Neural cell (in vitro differentiated cells): Measurements from ENCODE around the gene TMEM247.

Experiments used
- EZH2 ChIP-seq: fragments of 200-600, 300-800 bp; shearing (Covaris generic), sonication (generic); IDR thresholded peaks from 2 replicates; pipeline ENCODE4 v1.6.1; 2014; ENCODE audit warnings: antibody characterized with exemption, low read length, borderline replicate concordance, mild to moderate bottlenecking; ENCODE audit not compliant: insufficient read depth, poor library complexity, severe bottlenecking
- TF ChIP-seq, protein P1 (sequence below): IDR thresholded peaks from 2 replicates; pipeline ENCODE4 v1.6.1; 2012; ENCODE audit warnings: borderline replicate concordance

- TF ChIP-seq, protein P1, sequence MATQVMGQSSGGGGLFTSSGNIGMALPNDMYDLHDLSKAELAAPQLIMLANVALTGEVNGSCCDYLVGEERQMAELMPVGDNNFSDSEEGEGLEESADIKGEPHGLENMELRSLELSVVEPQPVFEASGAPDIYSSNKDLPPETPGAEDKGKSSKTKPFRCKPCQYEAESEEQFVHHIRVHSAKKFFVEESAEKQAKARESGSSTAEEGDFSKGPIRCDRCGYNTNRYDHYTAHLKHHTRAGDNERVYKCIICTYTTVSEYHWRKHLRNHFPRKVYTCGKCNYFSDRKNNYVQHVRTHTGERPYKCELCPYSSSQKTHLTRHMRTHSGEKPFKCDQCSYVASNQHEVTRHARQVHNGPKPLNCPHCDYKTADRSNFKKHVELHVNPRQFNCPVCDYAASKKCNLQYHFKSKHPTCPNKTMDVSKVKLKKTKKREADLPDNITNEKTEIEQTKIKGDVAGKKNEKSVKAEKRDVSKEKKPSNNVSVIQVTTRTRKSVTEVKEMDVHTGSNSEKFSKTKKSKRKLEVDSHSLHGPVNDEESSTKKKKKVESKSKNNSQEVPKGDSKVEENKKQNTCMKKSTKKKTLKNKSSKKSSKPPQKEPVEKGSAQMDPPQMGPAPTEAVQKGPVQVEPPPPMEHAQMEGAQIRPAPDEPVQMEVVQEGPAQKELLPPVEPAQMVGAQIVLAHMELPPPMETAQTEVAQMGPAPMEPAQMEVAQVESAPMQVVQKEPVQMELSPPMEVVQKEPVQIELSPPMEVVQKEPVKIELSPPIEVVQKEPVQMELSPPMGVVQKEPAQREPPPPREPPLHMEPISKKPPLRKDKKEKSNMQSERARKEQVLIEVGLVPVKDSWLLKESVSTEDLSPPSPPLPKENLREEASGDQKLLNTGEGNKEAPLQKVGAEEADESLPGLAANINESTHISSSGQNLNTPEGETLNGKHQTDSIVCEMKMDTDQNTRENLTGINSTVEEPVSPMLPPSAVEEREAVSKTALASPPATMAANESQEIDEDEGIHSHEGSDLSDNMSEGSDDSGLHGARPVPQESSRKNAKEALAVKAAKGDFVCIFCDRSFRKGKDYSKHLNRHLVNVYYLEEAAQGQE = no peak
- TF ChIP-seq EZH2 = no peak
Measured at GRCh38 chr2:46438794-46439193, 40.6 kb upstream of the TMEM247 start.
